ENCODE measurements around the gene FKBP1B.
A peak's percentile ranks its signal among the peaks of the same experiment; 100 is the strongest.

The FKBP1B gene

GRCh38 chr2:24075915-24076848 is 26.6 kb downstream of the FKBP1B start, which contains the start of gene SF3B6:
Gene SF3B6, minus strand, starts transcription at chr2:24076326. Its CDS starts 97 bp downstream, at chr2:24076229.
- TF ChIP-seq CTCF (IDR thresholded peaks at IDR 0.05; ENCODE audit: low read depth, low read length): no peak
- Histone ChIP-seq H3K9me3 (ENCODE audit: severe bottlenecking) (no peaks in the 10 kb centered on the region), H3K27ac (peak within 1 kb of the TSS; percentile 76), H3K36me3 (peaks cover 42% of the 10 kb centered on the region), H3K27me3 (ENCODE audit: insufficient read depth, low read depth, severe bottlenecking) (no peaks in the 10 kb centered on the region), H3K4me3 (ENCODE audit: low read depth, low read length) (peak within 1 kb of the TSS; percentile 84)
- peak; percentile 100 for DNase-seq

DNA sequence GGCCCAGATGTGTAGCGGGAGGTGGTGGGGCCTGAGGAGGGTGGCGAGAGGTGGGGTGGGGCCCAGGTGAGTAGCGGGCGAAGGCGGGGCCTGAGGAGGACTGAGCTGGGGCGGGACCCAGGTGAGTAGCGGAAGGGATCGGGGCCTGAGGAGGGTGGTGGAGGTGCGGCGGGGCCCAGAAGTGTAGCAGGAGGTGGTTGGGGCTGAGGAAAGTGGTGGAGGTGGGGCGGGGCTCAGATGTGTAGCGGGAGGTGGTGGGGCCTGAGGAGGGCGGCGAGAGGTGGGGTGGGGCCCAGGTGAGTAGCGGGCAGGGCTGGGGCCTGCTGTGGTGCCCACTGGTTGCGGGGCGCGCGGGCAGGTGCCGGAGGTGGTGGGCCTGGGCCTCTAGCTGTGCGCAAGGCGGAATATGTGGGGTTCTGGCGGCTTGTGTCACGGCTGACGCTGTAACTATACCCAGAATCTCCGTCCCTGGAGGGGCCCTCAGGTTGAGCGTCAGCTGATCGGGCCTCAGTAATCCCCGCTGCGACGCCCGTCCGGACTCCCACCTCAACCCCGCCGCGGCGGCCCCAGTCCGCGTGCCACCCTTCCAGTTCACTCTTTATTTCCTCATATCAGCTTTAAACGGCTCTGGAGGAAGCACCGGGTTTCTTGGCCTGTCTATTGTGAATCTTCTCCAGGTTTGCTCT is 27.5 kb downstream of the FKBP1B start:
- H3K27me3 ChIP-seq (ENCODE audit: insufficient read depth, low read depth, severe bottlenecking): no peaks in the 10 kb centered on the region
- no peaks in the 10 kb centered on the region for H3K9me3 ChIP-seq (ENCODE audit: severe bottlenecking)
- H3K4me3 ChIP-seq (ENCODE audit: low read depth, low read length): peak overlapping the region; percentile 84
- DNase-seq: no peak
- no peak for TF ChIP-seq CTCF (IDR thresholded peaks at IDR 0.05; ENCODE audit: low read depth, low read length)
- no peak overlapping the region; the same call in 1 of the 2 replicates for H3K27ac ChIP-seq
- H3K36me3 ChIP-seq: peaks cover 37% of the 10 kb centered on the region

DNA sequence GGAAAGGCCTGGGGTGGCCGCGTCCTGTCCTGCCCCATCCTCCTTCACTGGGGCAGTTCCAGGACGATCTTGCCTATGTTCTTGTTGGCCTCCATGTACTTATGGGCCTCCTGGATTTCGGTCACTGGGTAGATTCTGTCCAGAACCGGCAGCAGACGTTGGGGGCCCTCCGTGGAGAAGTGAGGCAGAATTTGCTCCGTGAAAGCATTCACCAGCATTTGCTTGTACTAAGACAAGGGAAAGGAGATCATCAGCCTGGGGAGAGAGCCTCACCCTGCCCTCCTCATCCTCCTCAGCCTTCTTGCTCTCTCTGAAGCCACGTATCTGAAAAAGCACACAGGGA is 28.0 kb downstream of the FKBP1B start:
- H3K9me3 ChIP-seq (ENCODE audit: severe bottlenecking): no peaks in the 10 kb centered on the region
- H3K4me3 ChIP-seq (ENCODE audit: low read depth, low read length): peak overlapping the region; percentile 84
- H3K36me3 ChIP-seq: peaks cover 37% of the 10 kb centered on the region
- H3K27me3 ChIP-seq (ENCODE audit: insufficient read depth, low read depth, severe bottlenecking): no peaks in the 10 kb centered on the region
- no peak overlapping the region; the same call in 1 of the 2 replicates for H3K27ac ChIP-seq
- TF ChIP-seq CTCF (IDR thresholded peaks at IDR 0.05; ENCODE audit: low read depth, low read length): no peak
- DNase-seq: no peak

GRCh38 chr2:24077879-24078278 is 28.3 kb downstream of the FKBP1B start:
- no peak overlapping the region for H3K4me3 ChIP-seq (ENCODE audit: low read depth, low read length)
- H3K27me3 ChIP-seq (ENCODE audit: insufficient read depth, low read depth, severe bottlenecking): no peaks in the 10 kb centered on the region
- H3K36me3 ChIP-seq: peaks cover 36% of the 10 kb centered on the region
- H3K9me3 ChIP-seq (ENCODE audit: severe bottlenecking): no peaks in the 10 kb centered on the region
- no peak overlapping the region for H3K27ac ChIP-seq
- DNase-seq: no peak
- no peak for TF ChIP-seq CTCF (IDR thresholded peaks at IDR 0.05; ENCODE audit: low read depth, low read length)

DNA sequence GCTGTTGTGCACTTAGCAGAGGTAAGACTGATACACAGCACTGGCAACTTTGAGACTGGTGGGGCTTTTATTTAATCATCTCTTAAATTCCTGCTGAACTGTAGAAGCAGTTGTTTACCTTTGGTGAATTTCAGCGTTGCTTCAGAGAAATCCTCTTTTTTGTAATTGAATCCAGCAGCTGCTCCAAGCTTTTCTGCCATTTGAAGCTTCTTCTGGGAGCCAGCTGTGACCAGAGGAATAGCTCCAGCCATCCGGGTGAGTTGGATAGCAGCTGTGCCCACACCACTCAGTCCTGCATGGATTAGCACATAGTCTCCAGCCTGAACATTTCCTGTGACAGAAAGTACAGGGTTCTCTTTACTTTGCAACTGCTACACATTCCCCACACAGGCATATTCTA is 31.2 kb downstream of the FKBP1B start:
- Histone ChIP-seq H3K4me3 (ENCODE audit: low read depth, low read length) (no peak overlapping the region), H3K36me3 (peaks cover 20% of the 10 kb centered on the region), H3K27me3 (ENCODE audit: insufficient read depth, low read depth, severe bottlenecking) (no peaks in the 10 kb centered on the region), H3K27ac (no peak overlapping the region), H3K9me3 (ENCODE audit: severe bottlenecking) (no peaks in the 10 kb centered on the region)
- no peak for DNase-seq
- TF ChIP-seq CTCF (IDR thresholded peaks at IDR 0.05; ENCODE audit: low read depth, low read length): no peak
